Activated T-cell treated with anti-CD3 and anti-CD28 coated beads for 24 hours (primary cell): Measurements from ENCODE around the gene PKHD1.

ENCODE experiments used
- DNase-seq: peaks from one replicate; pipeline ENCODE4 v3.0.0-alpha.2; 2020; ENCODE audit warnings: low read depth

The PKHD1 gene

DNA sequence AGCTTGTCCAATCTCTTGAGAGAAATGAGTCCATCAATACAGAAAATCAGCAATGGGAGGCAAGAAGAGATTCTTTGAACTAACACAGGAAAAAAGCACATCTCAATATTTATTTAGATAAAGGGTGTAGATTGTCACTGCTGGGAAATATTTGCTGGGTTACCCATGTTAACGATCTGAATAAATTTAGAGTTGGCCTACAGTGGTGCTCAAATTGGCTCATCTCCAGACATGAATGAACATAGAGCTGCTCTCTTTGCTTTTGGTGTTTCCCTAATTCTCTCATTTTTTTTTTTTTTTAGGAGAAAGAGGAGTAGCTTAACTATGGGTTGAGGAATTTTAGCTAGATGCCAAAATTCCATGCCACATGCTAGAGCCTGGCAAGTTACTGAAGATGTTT is 471.2 kb downstream of the PKHD1 start:
- DNase-seq, result no peak

DNA sequence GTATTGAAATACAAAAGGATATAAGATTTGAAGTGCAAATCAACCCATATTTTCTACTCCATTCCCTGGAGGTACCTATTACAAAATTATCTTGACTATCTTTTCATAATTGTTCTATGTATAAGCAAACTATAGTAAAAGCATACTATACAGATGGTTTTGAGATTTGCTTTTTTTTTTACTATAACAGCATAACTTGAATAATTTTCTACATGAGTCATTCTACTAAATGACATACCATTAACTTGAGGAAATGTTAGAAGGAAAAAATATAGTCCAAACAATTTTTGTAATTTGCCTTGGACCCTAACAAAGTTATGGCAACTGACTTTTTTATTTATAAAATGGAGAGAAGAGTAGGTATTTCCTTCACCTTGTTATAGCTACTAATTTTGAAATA is 472.7 kb downstream of the PKHD1 start:
- DNase-seq, result no peak

GRCh38 chr6:51613558-51613957 is 473.9 kb downstream of the PKHD1 start:
- DNase-seq, result no peak

DNA sequence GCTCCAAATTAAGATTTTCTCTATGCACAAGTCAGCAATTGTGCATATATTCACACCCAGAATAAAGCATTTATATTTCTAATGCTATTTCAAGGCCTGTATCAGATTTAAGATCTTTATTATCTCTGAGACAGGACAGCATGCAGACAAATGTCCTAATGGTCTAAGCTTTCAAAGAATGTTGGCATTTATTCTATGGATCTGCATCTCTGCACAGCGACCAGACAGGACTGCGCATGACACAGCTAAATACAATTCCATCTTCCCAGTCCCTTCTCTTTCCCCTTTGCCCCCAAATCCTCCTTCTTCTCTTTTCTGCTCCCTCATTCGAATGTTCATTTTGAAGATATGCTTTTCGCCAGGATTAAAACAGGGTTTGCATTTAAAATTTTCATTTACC is 478.5 kb downstream of the PKHD1 start:
- DNase-seq, result no peak

DNA sequence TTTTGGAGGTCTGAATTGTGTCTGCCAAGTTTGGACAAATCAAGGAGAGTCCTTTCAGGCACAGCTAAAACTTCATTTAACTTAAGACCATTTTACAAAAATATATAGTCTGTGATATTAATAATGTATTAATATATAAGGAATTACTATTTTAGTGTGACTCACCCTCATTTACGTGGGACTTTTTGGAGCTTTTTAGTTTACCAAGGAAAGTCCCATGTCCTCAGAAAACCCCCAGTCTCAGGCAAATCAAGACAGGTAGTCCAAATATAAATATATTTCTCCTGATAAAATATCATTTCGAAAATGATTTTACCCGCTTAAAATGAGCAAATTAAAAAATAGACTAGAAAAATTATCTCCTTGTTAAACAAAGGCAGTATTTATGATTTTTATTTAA is 479.0 kb downstream of the PKHD1 start:
- no peak for DNase-seq

- no peak for DNase-seq
Observed at GRCh38 chr6:51600514-51600913, 486.9 kb downstream of the PKHD1 start.

DNA sequence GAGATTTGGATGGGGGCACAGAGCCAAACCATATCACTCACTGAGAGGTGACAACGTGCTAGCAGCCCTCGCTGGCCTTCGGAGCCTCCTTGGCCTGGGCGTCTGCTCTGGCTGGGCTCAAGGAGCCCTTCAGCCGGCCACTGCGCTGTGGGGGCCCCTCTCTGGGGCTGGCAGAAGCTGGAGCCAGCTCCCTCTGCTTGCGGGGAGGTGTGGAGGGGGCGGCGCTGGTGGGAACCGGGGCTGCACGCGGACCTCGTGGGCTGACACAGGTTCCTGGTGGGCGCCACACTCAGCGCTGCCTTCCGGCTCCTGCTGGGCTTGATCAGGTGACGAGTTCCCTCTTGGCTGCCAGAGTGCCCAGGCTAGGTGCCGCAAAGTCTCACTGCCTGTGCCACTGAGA is 489.2 kb downstream of the PKHD1 start:
- no peak for DNase-seq

GRCh38 chr6:51594981-51595380 is 492.4 kb downstream of the PKHD1 start:
- DNase-seq, result no peak

DNA sequence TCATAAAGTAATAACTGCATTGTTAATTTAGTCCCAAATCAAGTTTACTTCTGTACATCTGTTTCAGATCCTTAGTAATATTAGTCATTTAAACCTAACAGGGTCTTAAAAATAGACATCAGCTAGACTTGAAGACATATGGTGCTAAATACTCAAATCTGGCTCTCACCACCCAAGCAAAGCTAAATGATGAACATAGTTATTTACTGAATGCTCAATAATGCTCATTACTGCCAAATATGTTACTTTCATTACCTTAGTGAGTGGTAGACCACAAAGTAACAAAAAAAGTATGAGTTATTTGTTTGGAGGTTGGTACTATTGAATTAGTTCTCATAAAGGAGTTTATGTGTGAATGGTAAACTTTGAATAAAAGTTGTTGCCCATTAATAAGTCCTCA is 502.1 kb downstream of the PKHD1 start:
- no peak for DNase-seq

- DNase-seq, result no peak
Observed at GRCh38 chr6:51584163-51584562, 503.2 kb downstream of the PKHD1 start.

- no peak for DNase-seq
Observed at GRCh38 chr6:51578994-51579393, 508.4 kb downstream of the PKHD1 start.

DNA sequence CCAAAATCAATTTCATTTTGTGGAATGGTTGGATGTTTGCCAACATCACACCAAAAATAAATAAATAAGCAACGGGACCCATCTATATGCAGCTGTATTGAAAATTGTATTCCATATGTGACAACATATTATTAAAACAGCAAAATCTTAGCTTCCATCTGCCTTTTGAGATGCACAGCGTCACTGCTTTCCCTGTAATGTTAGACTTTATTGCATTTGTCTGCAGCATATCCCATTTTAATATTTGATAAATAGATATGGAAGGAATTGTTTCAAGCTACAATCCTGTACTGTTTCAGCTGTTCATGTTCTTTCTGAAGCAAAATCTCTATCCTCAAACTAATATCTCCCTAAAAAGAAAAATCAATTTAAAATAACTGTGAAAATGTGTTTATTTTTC is 509.1 kb downstream of the PKHD1 start:
- no peak for DNase-seq

DNA sequence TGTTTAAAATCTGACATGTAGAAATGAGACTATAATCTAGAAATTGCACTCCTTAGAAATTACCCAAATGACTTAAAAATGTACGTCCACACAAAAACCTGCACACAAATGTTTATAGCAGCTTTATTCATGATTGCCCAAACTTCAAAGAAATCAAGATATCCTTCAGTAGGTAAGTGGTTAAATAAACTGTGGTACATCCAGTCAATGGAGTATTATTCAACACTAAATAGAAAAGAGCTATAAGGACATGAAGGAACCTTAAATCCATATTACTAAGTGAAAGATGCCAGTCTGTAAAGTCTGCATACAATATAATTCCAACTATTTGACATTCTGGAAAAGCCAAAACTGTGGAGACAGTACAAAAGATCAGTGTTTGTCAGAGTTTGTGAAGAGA is 513.4 kb downstream of the PKHD1 start:
- no peak for DNase-seq

- DNase-seq, result no peak
Observed at GRCh38 chr6:51571168-51571567, 516.2 kb downstream of the PKHD1 start.

DNA sequence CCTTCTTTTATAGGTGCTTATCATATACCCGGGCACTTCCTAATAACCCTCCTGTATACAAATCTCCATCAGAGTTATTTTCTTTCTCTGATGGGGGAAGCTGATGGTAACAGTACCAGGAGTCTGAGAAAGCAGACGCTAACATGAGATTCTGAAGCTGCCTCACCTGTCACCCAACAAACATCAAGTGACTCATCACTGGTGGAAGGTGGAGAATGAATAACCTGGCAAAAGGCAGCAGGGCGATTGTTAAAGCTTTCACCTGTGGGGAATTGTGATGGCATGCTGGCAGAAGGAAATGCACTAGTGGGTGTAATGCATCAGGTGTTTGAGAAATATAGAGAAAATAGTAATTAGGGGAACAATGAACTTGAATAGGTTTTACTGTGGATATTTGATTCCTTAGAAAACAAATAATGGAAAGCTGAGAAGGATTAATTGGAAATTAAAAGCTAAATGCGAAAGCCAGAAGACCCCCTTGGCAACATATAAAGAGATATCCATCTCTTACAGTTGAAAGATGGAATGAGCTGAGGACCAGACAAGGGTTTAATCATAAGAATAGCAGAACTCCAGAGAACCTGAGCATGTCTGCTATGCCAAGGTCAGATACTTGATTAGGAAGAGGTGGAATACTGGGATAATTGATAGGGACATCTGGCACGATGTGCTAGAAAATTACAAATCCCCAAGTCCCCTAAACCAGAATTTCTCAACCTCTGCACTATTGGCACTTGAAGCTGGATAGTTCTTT is 517.1 kb downstream of the PKHD1 start:
- DNase-seq, result no peak

GRCh38 chr6:51569594-51569993 is 517.8 kb downstream of the PKHD1 start:
- DNase-seq, result no peak

- DNase-seq, result no peak
Observed at GRCh38 chr6:51568771-51569170, 518.6 kb downstream of the PKHD1 start.

DNA sequence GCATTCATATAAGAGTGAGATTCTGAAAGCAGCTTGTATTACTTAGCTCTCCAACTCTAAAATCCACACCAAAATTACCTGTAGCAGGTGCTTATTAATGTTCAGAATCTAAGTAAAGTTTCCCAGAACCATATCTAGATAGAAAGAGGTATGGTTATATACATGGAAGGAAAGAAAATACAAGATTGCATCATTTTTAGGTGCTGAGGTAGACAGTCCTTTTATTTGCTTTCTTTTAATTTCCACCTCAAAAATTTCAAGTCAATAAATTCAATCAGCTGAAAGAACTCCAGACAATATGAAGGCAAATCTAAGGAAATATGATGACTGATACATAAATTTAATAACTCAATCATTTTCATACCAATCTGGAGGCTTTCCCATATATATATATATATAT is 521.9 kb downstream of the PKHD1 start:
- DNase-seq, result no peak
